ENCODE data around the gene CYP1A2.

CYP1A2 gene

GRCh38 chr15:74792227-74793016, 43.8 kb downstream of the CYP1A2 start:
- DNase-seq (ENCODE audit: low spot score), result no peak
- TF ChIP-seq CTCF (IDR thresholded peaks at IDR 0.05; ENCODE audit: extremely low read depth, insufficient read depth, missing control alignments), result no peak
- in situ Hi-C loops (cut with MboI; ENCODE audit: low pct_unique_long_range_greater_than_20kb, low sequenced_read_pairs, unreplicated experiment), result no loop called here

GRCh38 chr15:74793135-74794028, 44.7 kb downstream of the CYP1A2 start:
- in situ Hi-C loops (cut with MboI; ENCODE audit: low pct_unique_long_range_greater_than_20kb, low sequenced_read_pairs, unreplicated experiment), result no loop called here
- TF ChIP-seq CTCF (IDR thresholded peaks at IDR 0.05; ENCODE audit: extremely low read depth, insufficient read depth, missing control alignments), result peak; percentile 69
- no peak for DNase-seq (ENCODE audit: low spot score)

- no peak for TF ChIP-seq CTCF (IDR thresholded peaks at IDR 0.05; ENCODE audit: extremely low read depth, insufficient read depth, missing control alignments)
These were observed 45.8 kb downstream of the CYP1A2 start for GRCh38 chr15:74794248-74794969.

GRCh38 chr15:74794970-74795349, 46.3 kb downstream of the CYP1A2 start:
- no peak for DNase-seq (ENCODE audit: low spot score)
- in situ Hi-C loops (cut with MboI; ENCODE audit: low pct_unique_long_range_greater_than_20kb, low sequenced_read_pairs, unreplicated experiment), result no loop called here
- no peak for TF ChIP-seq CTCF (IDR thresholded peaks at IDR 0.05; ENCODE audit: extremely low read depth, insufficient read depth, missing control alignments)

More at GRCh38 chr15:74794248-74794969, 45.8 kb downstream of the CYP1A2 start:
- no peak for DNase-seq (ENCODE audit: low spot score)
- in situ Hi-C loops (cut with MboI; ENCODE audit: low pct_unique_long_range_greater_than_20kb, low sequenced_read_pairs, unreplicated experiment), result no loop called here

- in situ Hi-C loops (cut with MboI; ENCODE audit: low pct_unique_long_range_greater_than_20kb, low sequenced_read_pairs, unreplicated experiment), result no loop called here
- no peak for TF ChIP-seq CTCF (IDR thresholded peaks at IDR 0.05; ENCODE audit: extremely low read depth, insufficient read depth, missing control alignments)
- no peak for DNase-seq (ENCODE audit: low spot score)
These were observed 47.5 kb downstream of the CYP1A2 start for GRCh38 chr15:74795966-74796625.
